GM23338 (cell line): ENCODE data around the gene TMPRSS2.

ENCODE experiments used
- CREB1 ChIP-seq: fragments of 250-450 bp; sonication (Bioruptor Pico); IDR thresholded peaks from 2 replicates; pipeline ENCODE4 v1.5.0; 2020; ENCODE audit warnings: low read depth, mild to moderate bottlenecking, moderate library complexity
- CTCF ChIP-seq, 2 experiments: fragments of 200-600 bp in 1 of 2; sonication (generic) in 1 of 2; conservative IDR thresholded peaks; 2 replicates each; pipeline versions ENCODE4 v1.5.1 to v1.6.1; 2016 to 2017; ENCODE audit warnings: antibody characterized with exemption in 2 of 2, low read depth in 2 of 2, mild to moderate bottlenecking in 2 of 2, moderate library complexity in 1 of 2
- EZH2 ChIP-seq: fragments of 200-600 bp; sonication (generic); IDR thresholded peaks from one replicate; pipeline ENCODE4 v1.8.0; 2017; ENCODE audit warnings: antibody characterized with exemption, mild to moderate bottlenecking, low read depth; ENCODE audit not compliant: unreplicated experiment
- POLR2AphosphoS5 ChIP-seq: IDR thresholded peaks from 2 replicates; pipeline ENCODE4 v1.6.1; 2016; ENCODE audit warnings: antibody characterized with exemption, low read depth
- STAT1 ChIP-seq: IDR thresholded peaks from one replicate; pipeline ENCODE4 v1.6.1; 2016; ENCODE audit warnings: antibody characterized with exemption; ENCODE audit not compliant: unreplicated experiment

- TF ChIP-seq CTCF (conservative IDR thresholded peaks at IDR 0.05; ENCODE audit: low read depth in 2 of 2) (no peak), EZH2 (no peak), POLR2AphosphoS5 (no peak), STAT1 (no peak), CREB1 (CRISPR knock-in tag) (no peak)
Measured at GRCh38 chr21:41466024-41466820, 41.7 kb downstream of the TMPRSS2 start.
